ENCODE results near the gene CCR7. TPM values are rescaled to one million over a fixed set of nuclear protein-coding genes. Genes with fewer than 3 reads are reported as not detected.

Gene CCR7
- total RNA-seq, 1 experiment from 2014 or later, result 0.57 TPM

DNA sequence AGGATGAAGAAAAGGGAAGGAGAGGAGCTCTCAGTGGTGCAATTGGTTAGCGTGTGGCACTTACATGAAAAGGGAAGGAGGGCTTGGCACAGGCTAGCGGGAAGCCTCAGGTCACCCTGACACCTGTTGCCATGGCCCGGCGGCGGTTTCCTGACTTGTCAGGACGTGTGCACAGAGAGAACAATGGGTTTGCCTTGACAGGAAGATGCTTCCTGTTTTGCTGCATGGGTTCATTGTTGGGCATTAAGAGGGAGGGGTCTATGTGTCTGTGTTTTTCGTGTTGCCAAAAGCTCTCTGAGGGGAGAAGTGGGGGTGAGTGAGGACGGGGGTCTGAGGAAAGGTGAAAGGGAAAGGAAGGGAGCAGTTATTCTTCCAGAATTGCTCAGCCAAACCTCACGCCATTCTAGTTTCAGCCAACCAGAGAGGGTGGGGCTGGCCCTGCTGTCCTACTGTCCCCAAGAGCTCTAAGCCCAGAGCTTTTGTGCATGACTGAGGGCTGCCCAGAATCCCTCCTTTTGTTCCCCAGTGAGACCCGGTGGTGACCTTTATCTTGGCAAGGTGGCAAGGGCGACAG lies 17.1 kb upstream of the CCR7 start (continued):
- TF ChIP-seq STAT6 (CRISPR knock-in tag; conservative IDR thresholded peaks at IDR 0.05; ENCODE audit: low read depth) (no peak), ZNF232 (CRISPR knock-in tag; IDR thresholded peaks at IDR 0.05) (no peak), PRRX2 (CRISPR knock-in tag; IDR thresholded peaks at IDR 0.05) (no peak), SMAD4 (CRISPR knock-in tag; IDR thresholded peaks at IDR 0.05) (no peak)

DNA sequence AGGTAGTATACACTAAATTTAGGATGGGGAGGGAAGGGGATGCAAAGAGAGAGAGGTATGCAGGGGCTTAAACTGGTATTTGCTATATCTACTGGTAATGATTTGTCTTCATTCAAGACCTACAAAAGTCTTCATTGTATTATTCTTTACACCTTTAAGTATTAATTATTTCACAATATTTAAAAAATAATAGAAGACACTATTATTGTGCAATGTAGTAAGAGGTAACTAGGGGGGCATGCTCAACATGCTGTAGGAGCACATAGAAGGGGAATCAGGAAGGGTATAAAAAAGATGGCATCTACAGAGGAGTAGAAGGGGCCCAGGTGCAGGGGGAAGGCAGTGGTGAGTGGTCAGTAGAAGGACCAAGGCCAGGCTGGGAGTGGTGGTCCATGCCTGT lies 14.9 kb upstream of the CCR7 start:
- ChIA-PET POLR2A (no interaction called here), CTCF (no interaction called here)
- no peak for ATAC-seq
- Mint-ChIP-seq H3K9me3 (peaks cover 16% of the 10 kb centered on the region), H3K4me3 (no peak overlapping the region), H3K27ac (no peak overlapping the region), H3K36me3 (peaks cover 8% of the 10 kb centered on the region; the same call in 1 of the 2 replicates), H3K4me1 (peaks cover 7% of the 10 kb centered on the region), H3K27me3 (ENCODE audit: low read depth) (peaks cover 11% of the 10 kb centered on the region; the same call in 1 of the 2 replicates)
- DNase-seq (ENCODE audit: low spot score), result no peak
- TF ChIP-seq KAT7 (CRISPR knock-in tag; IDR thresholded peaks at IDR 0.05; ENCODE audit: borderline replicate concordance) (no peak), CREM (CRISPR knock-in tag; IDR thresholded peaks at IDR 0.05) (no peak), NR3C1 (CRISPR knock-in tag; conservative IDR thresholded peaks at IDR 0.05; ENCODE audit: low read depth) (no peak), NFYB (CRISPR knock-in tag; conservative IDR thresholded peaks at IDR 0.05; ENCODE audit: low read depth) (no peak), RORB (CRISPR knock-in tag; IDR thresholded peaks at IDR 0.05) (no peak), TEAD1 (CRISPR knock-in tag; IDR thresholded peaks at IDR 0.05) (no peak), NR1H2 (CRISPR knock-in tag; IDR thresholded peaks at IDR 0.05) (no peak), JAZF1 (CRISPR knock-in tag; IDR thresholded peaks at IDR 0.05) (no peak), FOXK1 (CRISPR knock-in tag; IDR thresholded peaks at IDR 0.05) (no peak), ZNF138 (CRISPR knock-in tag; conservative IDR thresholded peaks at IDR 0.05) (no peak), SMAD3 (CRISPR knock-in tag; IDR thresholded peaks at IDR 0.05; ENCODE audit: borderline replicate concordance) (no peak)
- TF ChIP-seq, protein P1, sequence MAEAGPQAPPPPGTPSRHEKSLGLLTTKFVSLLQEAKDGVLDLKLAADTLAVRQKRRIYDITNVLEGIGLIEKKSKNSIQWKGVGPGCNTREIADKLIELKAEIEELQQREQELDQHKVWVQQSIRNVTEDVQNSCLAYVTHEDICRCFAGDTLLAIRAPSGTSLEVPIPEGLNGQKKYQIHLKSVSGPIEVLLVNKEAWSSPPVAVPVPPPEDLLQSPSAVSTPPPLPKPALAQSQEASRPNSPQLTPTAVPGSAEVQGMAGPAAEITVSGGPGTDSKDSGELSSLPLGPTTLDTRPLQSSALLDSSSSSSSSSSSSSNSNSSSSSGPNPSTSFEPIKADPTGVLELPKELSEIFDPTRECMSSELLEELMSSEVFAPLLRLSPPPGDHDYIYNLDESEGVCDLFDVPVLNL (CRISPR knock-in tag; IDR thresholded peaks at IDR 0.05; ENCODE audit: borderline replicate concordance, low read depth), result no peak
- TF ChIP-seq, protein P2, sequence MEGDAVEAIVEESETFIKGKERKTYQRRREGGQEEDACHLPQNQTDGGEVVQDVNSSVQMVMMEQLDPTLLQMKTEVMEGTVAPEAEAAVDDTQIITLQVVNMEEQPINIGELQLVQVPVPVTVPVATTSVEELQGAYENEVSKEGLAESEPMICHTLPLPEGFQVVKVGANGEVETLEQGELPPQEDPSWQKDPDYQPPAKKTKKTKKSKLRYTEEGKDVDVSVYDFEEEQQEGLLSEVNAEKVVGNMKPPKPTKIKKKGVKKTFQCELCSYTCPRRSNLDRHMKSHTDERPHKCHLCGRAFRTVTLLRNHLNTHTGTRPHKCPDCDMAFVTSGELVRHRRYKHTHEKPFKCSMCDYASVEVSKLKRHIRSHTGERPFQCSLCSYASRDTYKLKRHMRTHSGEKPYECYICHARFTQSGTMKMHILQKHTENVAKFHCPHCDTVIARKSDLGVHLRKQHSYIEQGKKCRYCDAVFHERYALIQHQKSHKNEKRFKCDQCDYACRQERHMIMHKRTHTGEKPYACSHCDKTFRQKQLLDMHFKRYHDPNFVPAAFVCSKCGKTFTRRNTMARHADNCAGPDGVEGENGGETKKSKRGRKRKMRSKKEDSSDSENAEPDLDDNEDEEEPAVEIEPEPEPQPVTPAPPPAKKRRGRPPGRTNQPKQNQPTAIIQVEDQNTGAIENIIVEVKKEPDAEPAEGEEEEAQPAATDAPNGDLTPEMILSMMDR (IDR thresholded peaks at IDR 0.05), result no peak
- TF ChIP-seq, protein P3, sequence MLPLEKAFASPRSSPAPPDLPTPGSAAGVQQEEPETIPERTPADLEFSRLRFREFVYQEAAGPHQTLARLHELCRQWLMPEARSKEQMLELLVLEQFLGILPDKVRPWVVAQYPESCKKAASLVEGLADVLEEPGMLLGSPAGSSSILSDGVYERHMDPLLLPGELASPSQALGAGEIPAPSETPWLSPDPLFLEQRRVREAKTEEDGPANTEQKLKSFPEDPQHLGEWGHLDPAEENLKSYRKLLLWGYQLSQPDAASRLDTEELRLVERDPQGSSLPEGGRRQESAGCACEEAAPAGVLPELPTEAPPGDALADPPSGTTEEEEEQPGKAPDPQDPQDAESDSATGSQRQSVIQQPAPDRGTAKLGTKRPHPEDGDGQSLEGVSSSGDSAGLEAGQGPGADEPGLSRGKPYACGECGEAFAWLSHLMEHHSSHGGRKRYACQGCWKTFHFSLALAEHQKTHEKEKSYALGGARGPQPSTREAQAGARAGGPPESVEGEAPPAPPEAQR (CRISPR knock-in tag; IDR thresholded peaks at IDR 0.05), result no peak
- TF ChIP-seq, protein P4, sequence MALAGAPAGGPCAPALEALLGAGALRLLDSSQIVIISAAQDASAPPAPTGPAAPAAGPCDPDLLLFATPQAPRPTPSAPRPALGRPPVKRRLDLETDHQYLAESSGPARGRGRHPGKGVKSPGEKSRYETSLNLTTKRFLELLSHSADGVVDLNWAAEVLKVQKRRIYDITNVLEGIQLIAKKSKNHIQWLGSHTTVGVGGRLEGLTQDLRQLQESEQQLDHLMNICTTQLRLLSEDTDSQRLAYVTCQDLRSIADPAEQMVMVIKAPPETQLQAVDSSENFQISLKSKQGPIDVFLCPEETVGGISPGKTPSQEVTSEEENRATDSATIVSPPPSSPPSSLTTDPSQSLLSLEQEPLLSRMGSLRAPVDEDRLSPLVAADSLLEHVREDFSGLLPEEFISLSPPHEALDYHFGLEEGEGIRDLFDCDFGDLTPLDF (CRISPR knock-in tag; IDR thresholded peaks at IDR 0.05), result no peak
- TF ChIP-seq, protein P5, sequence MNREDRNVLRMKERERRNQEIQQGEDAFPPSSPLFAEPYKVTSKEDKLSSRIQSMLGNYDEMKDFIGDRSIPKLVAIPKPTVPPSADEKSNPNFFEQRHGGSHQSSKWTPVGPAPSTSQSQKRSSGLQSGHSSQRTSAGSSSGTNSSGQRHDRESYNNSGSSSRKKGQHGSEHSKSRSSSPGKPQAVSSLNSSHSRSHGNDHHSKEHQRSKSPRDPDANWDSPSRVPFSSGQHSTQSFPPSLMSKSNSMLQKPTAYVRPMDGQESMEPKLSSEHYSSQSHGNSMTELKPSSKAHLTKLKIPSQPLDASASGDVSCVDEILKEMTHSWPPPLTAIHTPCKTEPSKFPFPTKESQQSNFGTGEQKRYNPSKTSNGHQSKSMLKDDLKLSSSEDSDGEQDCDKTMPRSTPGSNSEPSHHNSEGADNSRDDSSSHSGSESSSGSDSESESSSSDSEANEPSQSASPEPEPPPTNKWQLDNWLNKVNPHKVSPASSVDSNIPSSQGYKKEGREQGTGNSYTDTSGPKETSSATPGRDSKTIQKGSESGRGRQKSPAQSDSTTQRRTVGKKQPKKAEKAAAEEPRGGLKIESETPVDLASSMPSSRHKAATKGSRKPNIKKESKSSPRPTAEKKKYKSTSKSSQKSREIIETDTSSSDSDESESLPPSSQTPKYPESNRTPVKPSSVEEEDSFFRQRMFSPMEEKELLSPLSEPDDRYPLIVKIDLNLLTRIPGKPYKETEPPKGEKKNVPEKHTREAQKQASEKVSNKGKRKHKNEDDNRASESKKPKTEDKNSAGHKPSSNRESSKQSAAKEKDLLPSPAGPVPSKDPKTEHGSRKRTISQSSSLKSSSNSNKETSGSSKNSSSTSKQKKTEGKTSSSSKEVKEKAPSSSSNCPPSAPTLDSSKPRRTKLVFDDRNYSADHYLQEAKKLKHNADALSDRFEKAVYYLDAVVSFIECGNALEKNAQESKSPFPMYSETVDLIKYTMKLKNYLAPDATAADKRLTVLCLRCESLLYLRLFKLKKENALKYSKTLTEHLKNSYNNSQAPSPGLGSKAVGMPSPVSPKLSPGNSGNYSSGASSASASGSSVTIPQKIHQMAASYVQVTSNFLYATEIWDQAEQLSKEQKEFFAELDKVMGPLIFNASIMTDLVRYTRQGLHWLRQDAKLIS (CRISPR knock-in tag; IDR thresholded peaks at IDR 0.05; ENCODE audit: borderline replicate concordance), result no peak
